Sigmoid colon (tissue), 4 donors: Measurements from ENCODE around the gene NKX1-1.

Experiments
- EP300 ChIP-seq, 4 donors: sonication (generic); formaldehyde crosslinking; IDR thresholded peaks; one replicate each; pipeline ENCODE4 v1.6.1; 2017; ENCODE audit warnings: antibody characterized with exemption in 4 of 4
- POLR2A ChIP-seq, 2 donors: fragments of 450-650 bp; IDR thresholded peaks; one replicate each; pipeline ENCODE4 v1.6.1; 2016; ENCODE audit warnings: antibody characterized with exemption in 2 of 2, mild to moderate bottlenecking in 2 of 2, moderate library complexity in 2 of 2
- POLR2AphosphoS5 ChIP-seq, 4 donors: sonication (generic); formaldehyde crosslinking; IDR thresholded peaks; one replicate each; pipeline ENCODE4 v1.6.1; 2017; ENCODE audit warnings: antibody characterized with exemption in 4 of 4
- TF ChIP-seq, protein P1 (sequence below), 4 experiments: fragments of 450-650 bp in 3 of 4; fragments of 200-600 bp in 1 of 4; IDR thresholded peaks; one replicate each; pipeline ENCODE4 v1.5.1; 2016 to 2019; ENCODE audit warnings: antibody characterized with exemption in 4 of 4, mild to moderate bottlenecking in 3 of 4, moderate library complexity in 2 of 4

- TF ChIP-seq POLR2A (IDR thresholded peaks at IDR 0.05), result no peak
- TF ChIP-seq, protein P1, sequence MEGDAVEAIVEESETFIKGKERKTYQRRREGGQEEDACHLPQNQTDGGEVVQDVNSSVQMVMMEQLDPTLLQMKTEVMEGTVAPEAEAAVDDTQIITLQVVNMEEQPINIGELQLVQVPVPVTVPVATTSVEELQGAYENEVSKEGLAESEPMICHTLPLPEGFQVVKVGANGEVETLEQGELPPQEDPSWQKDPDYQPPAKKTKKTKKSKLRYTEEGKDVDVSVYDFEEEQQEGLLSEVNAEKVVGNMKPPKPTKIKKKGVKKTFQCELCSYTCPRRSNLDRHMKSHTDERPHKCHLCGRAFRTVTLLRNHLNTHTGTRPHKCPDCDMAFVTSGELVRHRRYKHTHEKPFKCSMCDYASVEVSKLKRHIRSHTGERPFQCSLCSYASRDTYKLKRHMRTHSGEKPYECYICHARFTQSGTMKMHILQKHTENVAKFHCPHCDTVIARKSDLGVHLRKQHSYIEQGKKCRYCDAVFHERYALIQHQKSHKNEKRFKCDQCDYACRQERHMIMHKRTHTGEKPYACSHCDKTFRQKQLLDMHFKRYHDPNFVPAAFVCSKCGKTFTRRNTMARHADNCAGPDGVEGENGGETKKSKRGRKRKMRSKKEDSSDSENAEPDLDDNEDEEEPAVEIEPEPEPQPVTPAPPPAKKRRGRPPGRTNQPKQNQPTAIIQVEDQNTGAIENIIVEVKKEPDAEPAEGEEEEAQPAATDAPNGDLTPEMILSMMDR (IDR thresholded peaks at IDR 0.05), result no peak
- no peak for TF ChIP-seq POLR2AphosphoS5 (IDR thresholded peaks at IDR 0.05)
- no peak for TF ChIP-seq EP300 (IDR thresholded peaks at IDR 0.05)
Measured at GRCh38 chr4:1354983-1355275, 51.3 kb downstream of the NKX1-1 start.
